HEK293 (cell line): ENCODE data around the gene NUDT22.

ENCODE experiments used
- ZBTB1 ChIP-seq: fragments of 450-650 bp; formaldehyde crosslinking; IDR thresholded peaks from 2 replicates; pipeline ENCODE4 v1.5.1; 2016; ENCODE audit warnings: missing biosample characterization, missing genetic modification characterization
- ZBTB17 ChIP-seq: fragments of 450-650 bp; formaldehyde crosslinking; IDR thresholded peaks from 2 replicates; pipeline ENCODE4 v1.5.1; 2016; ENCODE audit warnings: missing biosample characterization, missing genetic modification characterization
- ZBTB7A ChIP-seq: fragments of 450-650 bp; formaldehyde crosslinking; IDR thresholded peaks from 2 replicates; pipeline ENCODE4 v1.5.1; 2016; ENCODE audit warnings: low read depth, missing biosample characterization, missing genetic modification characterization
- ZNF146 ChIP-seq: fragments of 450-650 bp; formaldehyde crosslinking; IDR thresholded peaks from 2 replicates; pipeline ENCODE4 v1.5.1; 2016; ENCODE audit warnings: missing biosample characterization, missing genetic modification characterization
- ZNF174 ChIP-seq: fragments of 450-650 bp; formaldehyde crosslinking; IDR thresholded peaks from 2 replicates; pipeline ENCODE4 v1.5.0; 2017; ENCODE audit warnings: missing biosample characterization, mild to moderate bottlenecking, missing genetic modification characterization
- ZNF175 ChIP-seq: fragments of 450-650 bp; formaldehyde crosslinking; IDR thresholded peaks from 2 replicates; pipeline ENCODE4 v1.5.1; 2016; ENCODE audit warnings: missing biosample characterization, missing genetic modification characterization
- ZNF302 ChIP-seq: fragments of 450-650 bp; formaldehyde crosslinking; IDR thresholded peaks from 2 replicates; pipeline ENCODE4 v1.5.1; 2016; ENCODE audit warnings: missing biosample characterization, missing genetic modification characterization, low read depth
- TF ChIP-seq, protein P1 (sequence below): fragments of 450-650 bp; formaldehyde crosslinking; IDR thresholded peaks from 2 replicates; pipeline ENCODE4 v1.5.1; 2016; ENCODE audit warnings: missing biosample characterization, missing genetic modification characterization
- TF ChIP-seq, protein P2 (sequence below): fragments of 450-650 bp; formaldehyde crosslinking; IDR thresholded peaks from 2 replicates; pipeline ENCODE4 v1.5.1; 2016; ENCODE audit warnings: missing biosample characterization, missing genetic modification characterization
- TF ChIP-seq, protein P3 (sequence below): fragments of 450-650 bp; IDR thresholded peaks from 2 replicates; pipeline ENCODE4 v1.5.1; 2018; ENCODE audit warnings: missing biosample characterization, missing genetic modification characterization
- TF ChIP-seq, protein P4 (sequence below): fragments of 450-650 bp; formaldehyde crosslinking; IDR thresholded peaks from 2 replicates; pipeline ENCODE4 v1.5.1; 2017; ENCODE audit warnings: missing biosample characterization, missing genetic modification characterization

DNA sequence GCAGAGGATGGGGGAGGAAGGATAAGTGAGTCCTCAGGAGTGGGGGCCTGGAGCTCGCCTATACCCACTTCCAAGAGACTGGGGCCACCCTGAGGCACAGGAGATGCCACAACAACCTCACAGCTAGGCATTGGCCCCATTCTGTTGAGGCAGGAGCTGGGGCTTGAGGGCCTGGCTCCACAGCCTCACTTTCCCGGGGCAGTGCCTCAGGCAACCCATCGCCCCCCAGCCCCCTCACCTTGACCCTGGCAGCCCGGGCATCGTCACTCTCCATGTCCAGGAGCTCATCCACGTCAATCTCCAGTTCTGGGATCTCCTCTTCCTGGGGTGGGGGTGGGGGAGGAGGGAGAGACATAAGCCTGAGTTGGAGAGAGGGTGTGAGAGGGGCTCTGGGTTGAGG is 18.9 kb downstream of the NUDT22 start:
- TF ChIP-seq, protein P1, sequence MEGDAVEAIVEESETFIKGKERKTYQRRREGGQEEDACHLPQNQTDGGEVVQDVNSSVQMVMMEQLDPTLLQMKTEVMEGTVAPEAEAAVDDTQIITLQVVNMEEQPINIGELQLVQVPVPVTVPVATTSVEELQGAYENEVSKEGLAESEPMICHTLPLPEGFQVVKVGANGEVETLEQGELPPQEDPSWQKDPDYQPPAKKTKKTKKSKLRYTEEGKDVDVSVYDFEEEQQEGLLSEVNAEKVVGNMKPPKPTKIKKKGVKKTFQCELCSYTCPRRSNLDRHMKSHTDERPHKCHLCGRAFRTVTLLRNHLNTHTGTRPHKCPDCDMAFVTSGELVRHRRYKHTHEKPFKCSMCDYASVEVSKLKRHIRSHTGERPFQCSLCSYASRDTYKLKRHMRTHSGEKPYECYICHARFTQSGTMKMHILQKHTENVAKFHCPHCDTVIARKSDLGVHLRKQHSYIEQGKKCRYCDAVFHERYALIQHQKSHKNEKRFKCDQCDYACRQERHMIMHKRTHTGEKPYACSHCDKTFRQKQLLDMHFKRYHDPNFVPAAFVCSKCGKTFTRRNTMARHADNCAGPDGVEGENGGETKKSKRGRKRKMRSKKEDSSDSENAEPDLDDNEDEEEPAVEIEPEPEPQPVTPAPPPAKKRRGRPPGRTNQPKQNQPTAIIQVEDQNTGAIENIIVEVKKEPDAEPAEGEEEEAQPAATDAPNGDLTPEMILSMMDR (tag by site-specific recombination) = no peak
- TF ChIP-seq, protein P2, sequence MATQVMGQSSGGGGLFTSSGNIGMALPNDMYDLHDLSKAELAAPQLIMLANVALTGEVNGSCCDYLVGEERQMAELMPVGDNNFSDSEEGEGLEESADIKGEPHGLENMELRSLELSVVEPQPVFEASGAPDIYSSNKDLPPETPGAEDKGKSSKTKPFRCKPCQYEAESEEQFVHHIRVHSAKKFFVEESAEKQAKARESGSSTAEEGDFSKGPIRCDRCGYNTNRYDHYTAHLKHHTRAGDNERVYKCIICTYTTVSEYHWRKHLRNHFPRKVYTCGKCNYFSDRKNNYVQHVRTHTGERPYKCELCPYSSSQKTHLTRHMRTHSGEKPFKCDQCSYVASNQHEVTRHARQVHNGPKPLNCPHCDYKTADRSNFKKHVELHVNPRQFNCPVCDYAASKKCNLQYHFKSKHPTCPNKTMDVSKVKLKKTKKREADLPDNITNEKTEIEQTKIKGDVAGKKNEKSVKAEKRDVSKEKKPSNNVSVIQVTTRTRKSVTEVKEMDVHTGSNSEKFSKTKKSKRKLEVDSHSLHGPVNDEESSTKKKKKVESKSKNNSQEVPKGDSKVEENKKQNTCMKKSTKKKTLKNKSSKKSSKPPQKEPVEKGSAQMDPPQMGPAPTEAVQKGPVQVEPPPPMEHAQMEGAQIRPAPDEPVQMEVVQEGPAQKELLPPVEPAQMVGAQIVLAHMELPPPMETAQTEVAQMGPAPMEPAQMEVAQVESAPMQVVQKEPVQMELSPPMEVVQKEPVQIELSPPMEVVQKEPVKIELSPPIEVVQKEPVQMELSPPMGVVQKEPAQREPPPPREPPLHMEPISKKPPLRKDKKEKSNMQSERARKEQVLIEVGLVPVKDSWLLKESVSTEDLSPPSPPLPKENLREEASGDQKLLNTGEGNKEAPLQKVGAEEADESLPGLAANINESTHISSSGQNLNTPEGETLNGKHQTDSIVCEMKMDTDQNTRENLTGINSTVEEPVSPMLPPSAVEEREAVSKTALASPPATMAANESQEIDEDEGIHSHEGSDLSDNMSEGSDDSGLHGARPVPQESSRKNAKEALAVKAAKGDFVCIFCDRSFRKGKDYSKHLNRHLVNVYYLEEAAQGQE (tag by site-specific recombination) = no peak
- TF ChIP-seq ZBTB17 (tag by site-specific recombination) (peak; percentile 61), ZNF146 (tag by site-specific recombination) (no peak), ZNF302 (no peak), ZBTB7A (tag by site-specific recombination) (no peak), ZBTB1 (no peak), ZNF174 (tag by site-specific recombination) (no peak), ZNF175 (tag by site-specific recombination) (no peak)
- TF ChIP-seq, protein P3, sequence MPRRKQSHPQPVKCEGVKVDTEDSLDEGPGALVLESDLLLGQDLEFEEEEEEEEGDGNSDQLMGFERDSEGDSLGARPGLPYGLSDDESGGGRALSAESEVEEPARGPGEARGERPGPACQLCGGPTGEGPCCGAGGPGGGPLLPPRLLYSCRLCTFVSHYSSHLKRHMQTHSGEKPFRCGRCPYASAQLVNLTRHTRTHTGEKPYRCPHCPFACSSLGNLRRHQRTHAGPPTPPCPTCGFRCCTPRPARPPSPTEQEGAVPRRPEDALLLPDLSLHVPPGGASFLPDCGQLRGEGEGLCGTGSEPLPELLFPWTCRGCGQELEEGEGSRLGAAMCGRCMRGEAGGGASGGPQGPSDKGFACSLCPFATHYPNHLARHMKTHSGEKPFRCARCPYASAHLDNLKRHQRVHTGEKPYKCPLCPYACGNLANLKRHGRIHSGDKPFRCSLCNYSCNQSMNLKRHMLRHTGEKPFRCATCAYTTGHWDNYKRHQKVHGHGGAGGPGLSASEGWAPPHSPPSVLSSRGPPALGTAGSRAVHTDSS (tag by site-specific recombination) = no peak
- TF ChIP-seq, protein P4, sequence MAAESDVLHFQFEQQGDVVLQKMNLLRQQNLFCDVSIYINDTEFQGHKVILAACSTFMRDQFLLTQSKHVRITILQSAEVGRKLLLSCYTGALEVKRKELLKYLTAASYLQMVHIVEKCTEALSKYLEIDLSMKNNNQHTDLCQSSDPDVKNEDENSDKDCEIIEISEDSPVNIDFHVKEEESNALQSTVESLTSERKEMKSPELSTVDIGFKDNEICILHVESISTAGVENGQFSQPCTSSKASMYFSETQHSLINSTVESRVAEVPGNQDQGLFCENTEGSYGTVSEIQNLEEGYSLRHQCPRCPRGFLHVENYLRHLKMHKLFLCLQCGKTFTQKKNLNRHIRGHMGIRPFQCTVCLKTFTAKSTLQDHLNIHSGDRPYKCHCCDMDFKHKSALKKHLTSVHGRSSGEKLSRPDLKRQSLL = no peak
